Measurements from ENCODE around the gene CEACAM16.

- TF ChIP-seq CTCF (IDR thresholded peaks at IDR 0.05), result no peak
- no peak for TF ChIP-seq POLR2A (IDR thresholded peaks at IDR 0.05)
- peak; percentile 15 to 78 for TF ChIP-seq POLR2AphosphoS5 (IDR thresholded peaks at IDR 0.05; ENCODE audit: insufficient read depth in 1 of 2, low read depth in 1 of 2)
Observed at GRCh38 chr19:44757735-44758505, 59.0 kb downstream of the CEACAM16 start.

Data from vagina (tissue), 2 donors.